NCI-H1417 treated with DMSO at 0.1 percent for 48 hours (cell line): ENCODE measurements around the gene C13orf46.

ENCODE experiments used
- DNase-seq: peaks from one replicate; lab custom pipeline; 2025; lab: John Stamatoyannopoulos, UW

The C13orf46 gene

GRCh38 chr13:114009590-114010400, 35.9 kb upstream of the C13orf46 start:
- DNase-seq, result no peak

- DNase-seq, result no peak
Measured at GRCh38 chr13:114008964-114009589, 35.2 kb upstream of the C13orf46 start.

DNA sequence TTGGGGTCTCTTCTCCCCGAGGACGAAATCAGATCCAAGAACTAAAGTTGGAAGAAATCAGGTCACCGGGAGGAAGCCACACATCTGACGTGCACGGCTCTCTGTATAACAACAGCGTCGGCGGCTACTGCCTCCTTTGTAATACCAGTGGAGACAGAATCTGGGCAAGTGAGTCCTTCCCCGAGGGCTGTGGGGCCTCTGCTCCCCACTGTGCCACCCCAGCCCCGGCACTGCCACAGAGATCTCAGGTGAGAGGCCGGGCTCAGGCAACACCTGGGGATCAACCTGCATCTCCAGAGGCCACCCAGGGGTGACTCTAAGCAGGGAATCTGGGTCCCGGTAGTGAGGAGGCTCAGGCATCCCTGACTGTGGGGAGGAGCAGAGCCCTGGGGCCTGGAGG, 33.7 kb upstream of the C13orf46 start:
- DNase-seq, result no peak

DNA sequence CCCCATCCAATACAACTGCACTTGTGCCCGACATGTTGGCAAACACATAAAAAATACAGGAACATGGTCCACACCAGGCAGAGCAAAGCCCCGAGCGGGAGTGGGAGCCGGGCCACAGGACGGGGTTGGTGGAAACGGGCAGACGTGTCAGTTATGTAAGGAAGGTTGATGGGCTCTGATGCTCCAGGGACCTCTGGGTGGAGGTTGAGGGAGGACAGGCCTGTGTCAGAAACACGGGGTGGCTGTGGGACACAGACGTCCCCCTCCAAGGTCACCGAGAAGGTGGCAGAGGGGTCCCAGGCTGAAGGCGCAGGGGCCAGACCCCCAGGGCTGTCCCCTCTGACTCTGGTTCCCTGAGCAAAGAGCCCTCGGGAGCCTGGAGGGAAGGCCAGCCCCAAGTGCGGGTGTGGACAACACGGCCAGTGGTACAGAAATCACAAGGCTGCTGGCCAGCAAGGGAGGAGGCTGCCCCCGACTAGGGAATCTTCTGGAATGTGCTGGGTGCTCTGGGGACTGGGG, 31.4 kb upstream of the C13orf46 start:
- DNase-seq, result no peak

- DNase-seq, result no peak
Measured at GRCh38 chr13:114004420-114005205, 30.7 kb upstream of the C13orf46 start.

DNA sequence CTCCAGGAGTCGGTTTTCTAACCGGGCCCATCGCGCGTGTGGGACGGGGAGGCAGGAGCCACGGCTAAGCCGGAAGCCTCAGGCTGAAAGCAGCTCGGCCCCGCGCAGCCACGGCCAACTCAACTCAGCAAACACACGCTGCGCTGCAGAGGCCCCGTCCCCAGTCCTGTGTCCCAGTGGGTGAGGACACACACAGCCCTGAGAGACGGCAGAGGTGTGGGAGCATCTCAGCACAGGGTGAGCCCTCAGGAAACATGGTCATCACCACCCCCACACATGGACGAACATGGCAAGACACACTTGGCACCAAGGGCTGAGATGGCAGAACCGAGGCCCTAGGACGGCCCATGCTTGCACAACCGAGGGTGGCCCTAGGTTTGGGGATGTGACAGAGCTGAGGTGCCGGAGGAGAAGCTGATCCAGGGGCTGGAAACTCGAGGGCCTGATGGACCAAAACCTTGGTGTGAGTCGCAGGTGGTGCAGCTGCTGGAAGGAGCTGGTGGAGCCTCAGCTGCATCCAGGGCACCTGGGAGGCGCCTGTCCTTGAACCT, 29.0 kb upstream of the C13orf46 start:
- no peak for DNase-seq

DNA sequence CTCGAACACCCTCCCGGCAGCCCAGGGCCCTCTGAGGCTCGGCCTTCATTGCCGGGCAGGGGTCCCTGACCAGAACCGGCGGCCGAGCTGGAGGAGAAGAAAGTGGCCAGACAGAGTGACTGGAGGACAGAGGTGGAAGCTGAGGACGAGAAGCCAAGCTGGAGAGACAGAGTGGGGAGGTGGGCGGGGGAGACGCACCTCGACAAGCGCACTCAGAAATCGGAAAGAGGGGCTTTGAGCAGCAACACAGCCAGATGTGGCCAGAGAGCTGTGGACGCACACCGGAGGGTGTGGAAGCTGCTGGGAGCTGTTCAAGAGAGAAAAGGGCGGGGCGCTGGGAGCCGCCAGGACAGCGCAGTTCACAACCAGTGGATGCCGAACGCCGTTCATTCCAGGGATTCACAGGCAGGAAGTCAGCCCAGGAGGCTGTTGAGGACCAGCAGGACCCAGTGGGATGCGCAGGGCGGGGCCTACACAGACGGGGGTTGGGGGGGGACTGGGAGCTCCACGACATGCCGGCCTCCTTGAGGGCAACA, 28.2 kb upstream of the C13orf46 start:
- no peak for DNase-seq

DNA sequence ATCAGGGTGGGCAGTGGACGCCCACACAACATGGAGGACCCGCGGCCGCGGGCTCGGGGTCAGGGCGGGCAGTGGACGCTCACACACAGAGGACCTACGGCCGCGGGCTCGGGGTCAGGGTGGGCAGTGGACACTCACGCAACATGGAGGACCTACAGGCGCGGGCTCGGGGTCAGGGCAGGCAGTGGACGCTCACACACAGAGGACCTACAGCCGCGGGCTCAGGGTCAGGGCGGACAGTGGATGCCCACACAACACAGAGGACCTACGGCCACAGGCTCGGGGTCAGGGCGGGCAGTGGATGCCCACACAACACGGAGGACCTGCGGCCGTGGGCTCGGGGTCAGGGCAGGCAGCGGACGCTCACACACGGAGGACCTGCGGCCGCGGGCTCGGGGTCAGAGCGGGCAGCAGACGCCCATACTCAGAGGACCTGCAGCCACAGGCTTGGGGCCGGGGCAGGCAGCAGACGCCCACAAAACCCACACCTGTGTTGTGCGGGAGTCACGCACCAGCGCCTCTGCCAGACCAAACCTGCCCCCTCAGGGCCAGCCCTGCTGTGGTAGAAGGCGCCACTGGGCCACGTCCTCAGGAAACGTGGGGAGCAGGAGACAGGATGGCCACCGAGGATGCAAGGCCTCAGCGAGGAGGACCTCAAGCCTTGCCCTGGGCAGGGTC, 27.6 kb upstream of the C13orf46 start:
- DNase-seq, result no peak

- DNase-seq, result no peak
Measured at GRCh38 chr13:114000151-114001040, 26.5 kb upstream of the C13orf46 start.

DNA sequence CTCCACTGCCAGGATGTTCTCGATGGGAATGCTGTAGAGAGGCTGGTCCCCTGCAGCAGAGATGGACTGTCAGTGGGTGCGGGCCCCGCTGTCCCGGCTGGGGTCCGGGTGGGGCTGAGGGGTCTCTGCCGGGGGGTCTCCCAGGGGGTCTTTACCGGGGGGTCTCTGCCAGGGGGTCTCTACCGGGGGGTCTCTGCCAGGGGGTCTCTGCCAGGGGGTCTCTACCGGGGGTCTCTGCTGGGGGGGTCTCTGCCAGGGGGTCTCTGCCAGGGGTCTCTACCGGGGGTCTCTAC, 25.7 kb upstream of the C13orf46 start:
- no peak for DNase-seq

- DNase-seq, result no peak
Measured at GRCh38 chr13:113998781-113999617, 25.1 kb upstream of the C13orf46 start.

- no peak for DNase-seq
Measured at GRCh38 chr13:113997845-113998751, 24.2 kb upstream of the C13orf46 start.

DNA sequence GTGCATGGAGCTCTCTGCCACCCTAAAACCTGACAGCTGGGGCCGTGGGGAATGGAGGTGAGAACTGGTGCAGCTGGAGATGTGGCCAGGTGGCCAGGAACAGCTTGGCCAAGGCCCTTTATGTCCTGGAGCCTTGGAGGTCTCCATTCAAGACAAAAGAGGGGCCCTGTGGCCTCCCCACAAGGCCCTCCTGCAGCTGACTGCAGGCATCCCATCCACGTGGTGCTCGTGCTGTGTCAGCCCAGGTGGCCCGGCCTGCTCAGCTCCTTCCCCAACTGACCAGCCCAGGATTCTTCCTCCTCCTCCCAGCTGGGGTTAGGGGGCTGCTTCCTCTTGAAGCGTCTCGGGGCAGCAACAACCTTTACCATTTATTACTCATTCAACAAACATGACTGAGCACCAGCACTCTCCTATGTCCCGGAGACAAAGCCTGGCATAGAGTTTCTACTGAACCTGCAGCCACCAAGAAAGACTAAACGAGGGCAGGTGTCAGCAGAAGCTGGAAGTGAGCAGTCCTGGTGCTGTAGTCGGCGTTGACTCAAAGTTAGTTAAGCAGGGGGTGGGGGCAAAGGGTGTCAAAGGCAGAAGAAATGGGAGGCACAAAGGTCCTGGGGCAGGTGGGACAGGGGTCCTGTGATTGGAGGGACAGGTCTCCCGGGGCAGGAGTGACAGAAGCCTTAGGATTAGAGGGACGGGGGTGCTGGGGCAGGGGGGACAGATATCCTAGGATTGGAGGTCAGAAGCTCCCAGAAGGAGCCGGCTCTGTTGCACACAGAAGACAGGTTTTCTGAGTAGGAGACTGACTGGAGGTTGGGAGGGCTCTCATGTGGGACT, 23.3 kb upstream of the C13orf46 start:
- DNase-seq, result no peak

- no peak for DNase-seq
Measured at GRCh38 chr13:113996081-113996911, 22.4 kb upstream of the C13orf46 start.

- DNase-seq, result no peak
Measured at GRCh38 chr13:113995051-113995601, 21.2 kb upstream of the C13orf46 start.

DNA sequence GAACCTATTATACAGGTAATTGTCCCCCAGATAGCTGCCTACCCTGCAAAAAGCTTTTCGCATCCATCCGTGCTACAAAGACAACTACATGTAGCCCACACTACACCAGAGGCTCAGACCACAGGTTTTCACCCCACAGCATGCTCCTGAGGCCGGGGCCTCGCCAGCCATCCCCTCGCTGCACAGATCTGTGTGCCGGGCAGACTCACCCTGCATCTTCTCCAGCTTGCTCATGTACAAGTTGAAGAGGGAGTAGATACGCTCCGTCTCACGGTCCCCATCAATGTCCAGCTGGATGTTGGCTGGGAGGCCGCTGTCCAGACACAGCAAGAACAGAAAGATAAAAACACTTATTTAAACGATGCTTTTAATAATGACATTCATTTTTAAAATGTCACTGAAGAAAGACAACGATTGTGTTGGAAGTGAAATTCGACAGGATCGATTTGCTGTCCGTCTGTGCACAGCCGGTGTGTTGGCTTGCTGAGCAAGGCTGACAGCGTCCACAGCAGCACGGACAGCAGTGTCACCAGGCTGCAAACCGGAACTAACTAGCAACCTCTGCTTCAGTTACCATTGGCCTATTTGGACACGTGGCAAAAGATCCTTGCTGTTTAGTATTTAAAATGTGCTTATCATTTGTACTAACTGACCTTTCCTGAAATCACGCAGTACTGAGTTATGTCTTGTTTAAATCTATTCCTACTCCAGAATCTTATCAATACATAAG, 18.6 kb upstream of the C13orf46 start:
- no peak for DNase-seq
